ENCODE measurements around the gene HIC2.
"Not testable (repeated sequence)": the region's sequence is repeated elsewhere in the genome, so short reads cannot be mapped to it uniquely, and the experiment has no call there.

Gene HIC2

GRCh38 chr22:21435998-21436810, 19.0 kb downstream of the HIC2 start:
- not testable (repeated sequence) for DNase-seq (ENCODE audit: low spot score)

GRCh38 chr22:21438013-21438412, 20.8 kb downstream of the HIC2 start:
- not testable (repeated sequence) for DNase-seq (ENCODE audit: low spot score)

- not testable (repeated sequence) for DNase-seq (ENCODE audit: low spot score)
These were observed 23.0 kb downstream of the HIC2 start for GRCh38 chr22:21440018-21440636.

- DNase-seq (ENCODE audit: low spot score), result not testable (repeated sequence)
These were observed 23.5 kb downstream of the HIC2 start for GRCh38 chr22:21440676-21441075.

GRCh38 chr22:21441170-21441569, 24.0 kb downstream of the HIC2 start:
- DNase-seq (ENCODE audit: low spot score), result not testable (repeated sequence)

GRCh38 chr22:21442123-21442522, 25.0 kb downstream of the HIC2 start:
- DNase-seq (ENCODE audit: low spot score), result not testable (repeated sequence)

- not testable (repeated sequence) for DNase-seq (ENCODE audit: low spot score)
These were observed 25.5 kb downstream of the HIC2 start for GRCh38 chr22:21442646-21443045.

GRCh38 chr22:21443057-21443734, 26.0 kb downstream of the HIC2 start:
- DNase-seq (ENCODE audit: low spot score), result no peak

- DNase-seq (ENCODE audit: low spot score), result no peak
These were observed 26.7 kb downstream of the HIC2 start for GRCh38 chr22:21443735-21444421.

- DNase-seq (ENCODE audit: low spot score), result no peak
These were observed 27.7 kb downstream of the HIC2 start for GRCh38 chr22:21444701-21445436.

GRCh38 chr22:21445437-21446127, 28.4 kb downstream of the HIC2 start:
- no peak for DNase-seq (ENCODE audit: low spot score)

GRCh38 chr22:21446128-21446826, 29.1 kb downstream of the HIC2 start:
- DNase-seq (ENCODE audit: low spot score), result no peak

GRCh38 chr22:21446827-21447690, 29.9 kb downstream of the HIC2 start:
- DNase-seq (ENCODE audit: low spot score), result no peak

- no peak for DNase-seq (ENCODE audit: low spot score)
These were observed 30.7 kb downstream of the HIC2 start for GRCh38 chr22:21447694-21448402.

GRCh38 chr22:21448627-21449416, 31.7 kb downstream of the HIC2 start:
- DNase-seq (ENCODE audit: low spot score), result no peak

- no peak for DNase-seq (ENCODE audit: low spot score)
These were observed 32.6 kb downstream of the HIC2 start for GRCh38 chr22:21449531-21450319.

- DNase-seq (ENCODE audit: low spot score), result no peak
These were observed 33.2 kb downstream of the HIC2 start for GRCh38 chr22:21450320-21450831.
